ENCODE results near the gene CABP1.

CABP1 gene

GRCh38 chr12:120640861-120641833 is 721 bp downstream of the CABP1 start:
- peak; percentile 83 for DNase-seq

- DNase-seq: no peak
Measured at GRCh38 chr12:120642121-120642520, 1.7 kb downstream of the CABP1 start.

- no peak for DNase-seq
Measured at GRCh38 chr12:120642826-120643225, 2.4 kb downstream of the CABP1 start.

DNA sequence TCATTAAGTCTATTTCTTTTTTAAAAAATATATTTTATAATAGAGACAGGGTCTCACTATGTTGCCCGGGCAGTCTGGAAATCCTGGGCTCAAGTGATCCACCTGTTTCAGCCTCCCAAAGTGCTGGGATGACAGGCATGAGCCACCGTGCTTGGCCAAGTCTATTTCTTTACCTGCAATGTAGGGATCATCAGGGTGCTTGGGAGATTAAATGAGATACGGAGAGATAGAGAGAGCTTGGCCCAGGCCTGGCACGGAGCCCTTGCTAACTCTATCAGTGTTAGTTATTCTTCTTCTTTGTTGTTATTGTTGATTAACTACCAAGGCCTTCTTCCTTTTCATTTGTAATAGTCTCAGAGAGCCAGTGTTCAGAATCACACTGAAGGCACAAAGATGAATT is 3.1 kb downstream of the CABP1 start:
- no peak for DNase-seq

DNA sequence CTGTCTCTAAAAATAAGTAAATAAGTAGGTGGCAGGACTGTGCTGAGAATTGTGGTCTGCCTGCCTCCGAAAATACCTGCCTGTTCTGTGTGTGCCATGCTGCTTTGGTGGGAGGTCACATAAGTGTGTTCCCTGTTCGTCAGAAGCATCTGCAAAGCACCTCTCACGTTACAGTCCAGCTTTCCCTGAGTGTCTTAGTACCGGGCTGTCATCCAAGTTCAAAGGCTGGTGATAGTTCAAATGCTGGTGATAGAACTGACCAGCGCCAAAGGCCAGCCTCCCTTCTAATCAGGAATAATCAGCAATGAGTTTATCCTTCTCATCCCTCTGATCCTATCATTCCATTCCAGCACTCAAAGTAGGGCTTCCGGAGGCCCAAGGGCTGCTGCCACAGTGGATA is 5.6 kb downstream of the CABP1 start:
- no peak for DNase-seq

DNA sequence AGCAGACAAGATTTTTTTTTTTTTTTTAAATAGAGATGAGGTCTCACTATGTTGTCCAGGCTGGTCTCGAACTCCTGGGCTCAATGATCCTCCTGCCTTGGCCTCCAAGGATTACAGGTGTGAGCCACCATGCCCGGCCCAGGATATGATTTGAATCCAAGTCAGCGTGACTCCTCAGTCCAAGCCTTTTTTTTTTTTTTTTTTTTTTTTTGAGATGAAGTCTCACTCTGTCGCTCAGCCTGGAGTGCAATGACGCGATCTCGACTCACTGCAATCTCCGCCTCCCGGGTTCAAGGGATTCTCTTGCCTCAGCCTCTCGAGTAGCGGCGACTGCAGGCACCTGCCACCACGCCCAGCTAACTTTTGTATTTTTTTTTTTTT is 6.9 kb downstream of the CABP1 start:
- DNase-seq: no peak

- DNase-seq: peak; percentile 83
Measured at GRCh38 chr12:120649442-120650232, 9.2 kb downstream of the CABP1 start.

GRCh38 chr12:120650233-120650690 is 9.8 kb downstream of the CABP1 start:
- DNase-seq: no peak

GRCh38 chr12:120651821-120652220 is 11.4 kb downstream of the CABP1 start:
- DNase-seq: no peak

- no peak for DNase-seq
Measured at GRCh38 chr12:120652656-120653435, 12.4 kb downstream of the CABP1 start.

DNA sequence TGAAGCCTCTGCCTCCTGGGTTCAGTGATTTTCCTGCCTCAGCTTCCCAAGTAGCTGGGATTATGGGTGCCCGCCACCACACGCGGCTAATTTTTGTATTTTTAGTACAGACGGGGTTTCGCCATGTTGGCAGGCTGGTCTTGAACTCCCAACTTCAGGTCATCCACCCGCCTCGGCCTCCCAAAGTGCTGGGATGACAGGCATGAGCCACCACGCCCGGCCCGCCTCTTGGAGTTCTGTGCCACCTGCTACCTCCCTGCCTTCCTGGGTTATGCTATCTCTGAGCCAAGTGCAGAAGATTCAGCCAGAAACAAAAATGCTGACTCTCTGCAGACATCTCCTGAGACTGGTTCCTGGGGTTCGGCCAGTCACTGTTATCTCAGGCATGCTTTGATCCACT is 13.2 kb downstream of the CABP1 start:
- no peak for DNase-seq

- DNase-seq: no peak
Measured at GRCh38 chr12:120654656-120655055, 14.2 kb downstream of the CABP1 start.

GRCh38 chr12:120656008-120656407 is 15.6 kb downstream of the CABP1 start:
- DNase-seq: no peak

DNA sequence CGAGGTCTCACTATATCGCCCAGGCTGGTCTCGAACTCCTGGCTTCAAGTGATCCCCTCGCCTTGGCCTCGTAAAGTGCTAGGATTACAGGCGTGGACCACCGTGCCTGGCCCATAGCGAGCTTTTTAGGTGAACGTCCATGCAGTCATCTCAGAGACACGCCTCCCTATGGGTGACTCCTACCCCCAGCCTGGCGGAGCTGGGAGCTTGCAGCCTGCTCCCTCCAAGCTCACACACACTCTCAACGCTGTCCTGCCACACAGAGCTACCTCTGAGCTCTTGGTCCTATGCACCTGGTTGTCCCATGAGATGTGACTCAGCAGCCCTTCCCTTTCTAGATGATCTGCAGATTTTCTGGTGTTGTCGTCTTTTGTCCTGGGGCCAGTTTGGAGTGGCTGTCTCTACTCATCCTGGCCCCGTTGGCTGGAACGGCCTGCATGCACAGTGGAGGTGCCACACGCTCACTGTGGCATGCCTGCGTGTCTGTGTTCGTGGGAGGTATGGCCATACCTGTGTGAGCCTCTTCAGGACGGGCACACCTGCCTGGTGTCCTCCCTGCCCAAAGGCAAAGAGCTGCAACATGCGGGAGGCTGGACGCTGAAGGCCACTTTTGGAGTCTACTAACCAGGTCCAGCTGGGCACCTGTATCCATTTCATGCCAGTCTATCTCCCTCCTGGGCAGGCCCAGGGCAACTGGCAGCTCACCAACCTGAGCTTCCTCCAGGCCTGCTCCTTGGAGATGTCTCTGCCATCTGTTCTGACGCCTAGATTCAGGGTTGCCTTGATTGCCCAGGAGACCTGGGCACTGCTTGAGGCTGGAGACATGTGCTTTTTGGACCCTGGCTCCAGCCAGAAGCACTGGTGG is 18.1 kb downstream of the CABP1 start:
- DNase-seq: no peak

- no peak for DNase-seq
Measured at GRCh38 chr12:120659151-120659525, 18.7 kb downstream of the CABP1 start.

DNA sequence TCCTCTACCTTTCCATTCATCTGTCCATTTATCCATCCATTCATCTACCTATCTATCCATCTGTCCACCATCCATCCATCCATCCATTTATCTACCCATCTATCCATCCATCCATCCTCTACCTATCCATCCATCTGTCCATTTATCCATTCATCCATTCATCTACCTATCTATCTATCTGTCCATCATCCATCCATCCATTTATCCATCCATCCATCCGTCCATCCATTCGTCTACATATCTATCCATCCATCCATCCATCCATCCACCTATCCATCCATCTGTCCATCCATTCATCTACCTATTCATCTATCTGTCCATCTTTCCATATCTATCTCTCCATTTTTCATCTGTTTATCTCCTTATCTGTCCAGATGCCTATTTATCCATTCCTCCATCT is 21.0 kb downstream of the CABP1 start:
- no peak for DNase-seq

- DNase-seq: no peak
Measured at GRCh38 chr12:120662879-120663278, 22.5 kb downstream of the CABP1 start.

GRCh38 chr12:120663741-120664140 is 23.3 kb downstream of the CABP1 start:
- no peak for DNase-seq

DNA sequence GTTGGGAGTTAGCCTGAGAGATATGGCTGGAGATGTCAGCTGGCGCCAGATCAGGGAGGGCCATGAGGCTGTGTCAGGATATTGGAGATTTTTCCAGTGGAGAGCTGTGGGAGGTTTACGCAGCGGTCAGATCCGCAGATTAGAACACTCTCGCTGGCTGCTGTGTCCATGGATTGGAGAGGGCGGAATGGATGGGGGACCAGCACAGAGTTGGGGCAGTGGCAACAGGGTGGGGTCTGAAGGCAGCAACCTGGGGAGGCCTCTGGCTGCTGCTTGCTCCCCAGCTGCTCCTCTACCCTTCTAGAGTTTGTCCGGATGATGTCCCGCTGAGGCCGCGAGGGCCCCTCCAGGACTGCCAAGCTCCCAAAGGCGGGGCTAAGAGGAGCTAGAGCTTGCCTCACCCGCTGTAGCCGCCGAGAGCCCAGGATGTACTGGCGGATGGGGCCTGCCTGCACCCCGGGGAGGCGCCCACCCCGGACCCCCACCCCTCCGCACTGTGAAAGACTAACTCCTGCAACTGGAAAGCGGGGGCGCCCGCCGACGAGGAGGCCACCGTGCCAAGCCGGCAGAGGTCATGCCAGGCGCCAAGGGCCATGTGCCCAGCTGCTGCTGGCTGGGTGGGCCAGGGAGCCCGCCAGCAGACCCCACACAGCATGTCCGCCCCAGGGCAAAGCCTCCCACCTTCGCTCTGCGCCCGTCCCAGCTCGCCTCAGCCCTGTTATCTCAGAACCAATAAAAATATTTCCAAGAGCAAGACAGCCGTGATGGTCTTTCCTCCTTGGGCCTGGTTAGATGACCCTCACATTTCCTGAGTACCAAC is 26.4 kb downstream of the CABP1 start:
- DNase-seq: peak; percentile 19

DNA sequence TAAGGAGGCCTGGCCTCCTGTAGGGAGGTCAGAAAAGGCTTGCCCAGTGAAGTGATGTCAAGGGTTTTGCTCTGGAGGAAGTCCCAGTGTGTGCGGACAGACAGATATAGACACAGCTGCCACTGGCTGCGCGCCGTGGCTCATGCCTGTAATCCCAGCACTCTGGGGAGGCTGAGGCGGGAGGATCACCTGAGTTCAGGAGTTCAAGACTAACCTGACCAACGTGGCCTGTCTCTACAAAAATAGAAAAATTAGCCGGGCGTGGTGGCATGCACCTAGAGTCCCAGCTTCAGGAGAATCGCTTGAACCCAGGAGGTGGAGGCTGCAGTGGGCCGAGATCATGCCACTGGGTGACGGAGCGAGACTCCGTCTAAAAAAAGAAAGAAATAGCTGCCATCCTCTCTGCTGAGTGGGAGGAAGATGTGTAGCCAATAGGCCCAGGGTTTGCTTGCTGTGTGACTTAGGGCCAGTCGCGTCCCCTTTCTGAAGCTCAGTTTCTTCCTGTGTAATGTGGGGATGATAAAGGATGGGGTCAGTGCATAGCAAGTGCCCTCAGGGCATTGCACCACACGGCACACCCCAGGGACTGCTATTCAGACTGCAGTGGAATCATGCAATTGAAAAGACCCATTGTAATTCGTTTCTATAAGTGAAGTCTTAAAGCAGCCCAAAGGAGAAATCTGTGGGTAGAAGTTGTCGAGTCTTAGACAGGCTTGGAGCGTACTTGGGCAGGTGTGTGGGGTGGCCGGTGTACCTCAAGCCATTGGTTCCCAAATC is 27.9 kb downstream of the CABP1 start:
- no peak for DNase-seq

Measured in eye (tissue), 1 donor.